Fibroblast of the aortic adventitia (primary cell): Measurements from ENCODE around the gene HDDC3. TPM values are rescaled to one million over a fixed set of nuclear protein-coding genes. Genes with fewer than 3 reads are reported as not detected.
A peak's percentile ranks its signal among the peaks of the same experiment; 100 is the strongest.

ENCODE experiments used
- DNase-seq: peaks from one replicate; pipeline ENCODE4 v3.0.0-alpha.2; 2010; ENCODE audit warnings: low read depth
- H3K4me3 ChIP-seq: 2 replicates; pipeline ENCODE4 v1.5.1; 2011; ENCODE audit warnings: low read depth, mild to moderate bottlenecking, control low read depth, low read length, moderate library complexity
- total RNA-seq: library from RNA; depleted of rRNA; stranded (reverse); fragments of >200 nt; gene quantifications from 2 replicates; pipeline ENCODE4 v1.2.3, GENCODE V29; 2012; ENCODE audit warnings: low replicate concordance
- TF ChIP-seq, protein P1 (sequence below): IDR thresholded peaks from 2 replicates; pipeline ENCODE4 v1.5.1; 2011; ENCODE audit warnings: mild to moderate bottlenecking, low read length, control low read depth, inconsistent platforms; ENCODE audit not compliant: insufficient read depth

HDDC3 gene
- total RNA-seq, 1 donor = 12.9 TPM

DNA sequence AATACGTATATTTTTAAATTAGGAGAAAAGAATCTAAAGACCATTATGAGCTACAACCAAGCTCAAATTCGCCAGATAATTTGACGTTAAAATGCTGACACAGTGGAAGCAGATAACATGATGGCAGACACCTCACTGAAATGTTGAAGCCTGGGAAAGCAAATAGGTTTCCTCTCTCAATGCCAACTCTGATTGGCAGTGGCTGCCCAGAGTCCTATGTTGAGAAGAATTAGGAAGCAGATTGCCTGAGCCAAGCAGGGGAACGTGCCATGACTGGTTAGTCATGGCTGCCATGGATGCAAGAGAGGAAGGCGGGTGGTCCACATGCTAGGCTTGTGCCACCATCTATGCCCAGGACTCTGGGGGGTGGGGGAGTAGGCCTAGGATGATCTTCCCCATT, 5.9 kb upstream of the HDDC3 start:
- DNase-seq = no peak
- no peak overlapping the region for H3K4me3 ChIP-seq

GRCh38 chr15:90936823-90937222, 4.5 kb upstream of the HDDC3 start:
- no peak for DNase-seq
- H3K4me3 ChIP-seq = no peak overlapping the region
- TF ChIP-seq, protein P1, sequence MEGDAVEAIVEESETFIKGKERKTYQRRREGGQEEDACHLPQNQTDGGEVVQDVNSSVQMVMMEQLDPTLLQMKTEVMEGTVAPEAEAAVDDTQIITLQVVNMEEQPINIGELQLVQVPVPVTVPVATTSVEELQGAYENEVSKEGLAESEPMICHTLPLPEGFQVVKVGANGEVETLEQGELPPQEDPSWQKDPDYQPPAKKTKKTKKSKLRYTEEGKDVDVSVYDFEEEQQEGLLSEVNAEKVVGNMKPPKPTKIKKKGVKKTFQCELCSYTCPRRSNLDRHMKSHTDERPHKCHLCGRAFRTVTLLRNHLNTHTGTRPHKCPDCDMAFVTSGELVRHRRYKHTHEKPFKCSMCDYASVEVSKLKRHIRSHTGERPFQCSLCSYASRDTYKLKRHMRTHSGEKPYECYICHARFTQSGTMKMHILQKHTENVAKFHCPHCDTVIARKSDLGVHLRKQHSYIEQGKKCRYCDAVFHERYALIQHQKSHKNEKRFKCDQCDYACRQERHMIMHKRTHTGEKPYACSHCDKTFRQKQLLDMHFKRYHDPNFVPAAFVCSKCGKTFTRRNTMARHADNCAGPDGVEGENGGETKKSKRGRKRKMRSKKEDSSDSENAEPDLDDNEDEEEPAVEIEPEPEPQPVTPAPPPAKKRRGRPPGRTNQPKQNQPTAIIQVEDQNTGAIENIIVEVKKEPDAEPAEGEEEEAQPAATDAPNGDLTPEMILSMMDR = no peak

More for the DNA sequence above, 5.9 kb upstream of the HDDC3 start:
- TF ChIP-seq, protein P1 = no peak

- H3K4me3 ChIP-seq = peak within 1 kb of the TSS; percentile 85
- peak; percentile 74 for DNase-seq
- TF ChIP-seq, protein P1 = no peak
Observed at GRCh38 chr15:90934949-90935751, 2.8 kb upstream of the HDDC3 start, which contains the start of gene UNC45A. TSS of gene UNC45A (plus strand) at chr15:90935285. CDS start at chr15:90935325, 40 bp downstream.

DNA sequence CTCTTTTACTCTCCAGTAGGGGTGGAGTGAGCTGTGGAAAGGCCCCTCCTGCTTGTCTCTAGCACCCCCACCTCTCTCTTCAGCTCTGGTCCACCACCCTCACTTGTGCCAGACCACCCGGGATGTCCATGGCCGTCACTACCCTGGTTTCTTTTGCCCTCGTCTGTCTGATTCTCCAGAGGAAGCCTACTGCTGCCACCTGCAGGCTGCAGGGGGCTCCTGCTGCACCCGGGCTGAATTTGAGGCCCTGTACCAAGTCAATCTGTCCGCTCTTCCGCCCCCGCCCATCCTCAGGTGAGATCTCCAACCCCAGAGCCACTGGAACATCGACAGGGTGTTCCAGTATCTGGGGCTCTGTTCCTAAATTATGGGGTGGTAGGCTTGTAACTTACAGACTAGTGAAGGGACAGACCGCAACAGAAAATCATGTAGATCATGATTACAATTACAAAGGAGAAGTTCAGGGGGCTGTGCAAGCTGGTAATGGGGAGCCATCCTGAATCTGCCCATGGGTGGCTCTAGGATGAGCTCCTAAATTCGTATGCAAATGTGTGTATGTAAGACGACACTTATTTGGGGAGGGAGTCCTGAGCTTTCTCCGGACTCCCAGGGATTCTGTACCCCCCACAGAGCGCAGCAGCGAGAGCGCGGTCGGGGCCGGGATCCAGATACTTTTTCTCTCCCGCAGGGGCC, 2.1 kb upstream of the HDDC3 start:
- TF ChIP-seq, protein P1 = peak; percentile 95
- peak overlapping the region; percentile 85 for H3K4me3 ChIP-seq
- peak; percentile 81 for DNase-seq

- TF ChIP-seq, protein P1 = no peak
- DNase-seq = no peak
- no peak overlapping the region for H3K4me3 ChIP-seq
Observed at GRCh38 chr15:90933301-90933700, 952 bp upstream of the HDDC3 start.

GRCh38 chr15:90932660-90932991, 277 bp upstream of the HDDC3 start:
- DNase-seq = no peak
- peak overlapping the region; percentile 25 for H3K4me3 ChIP-seq
- TF ChIP-seq, protein P1 = no peak
